Upper lobe of left lung (tissue), 6 donors: Measurements from ENCODE around the gene VDR. TPM values are rescaled to one million over a fixed set of nuclear protein-coding genes. Genes with fewer than 3 reads are reported as not detected.
"Not testable (repeated sequence)": the region's sequence is repeated elsewhere in the genome, so short reads cannot be mapped to it uniquely, and the experiment has no call there.

ENCODE experiments used
- ATAC-seq, 2 donors: fragments of 200-7000 bp; cut with Tn5 transposase; one replicate each; pipeline ENCODE4 v1.9.1; 2022; ENCODE audit warnings: mild to moderate bottlenecking in 2 of 2, moderate library complexity in 2 of 2; ENCODE audit not compliant: low FRiP score in 2 of 2
- DNase-seq, 2 donors: peaks; one replicate each; pipeline ENCODE4 v3.0.0-alpha.2; 2019 to 2020
- H3K27ac ChIP-seq, 4 donors: fragments of 200-600 bp; sonication (generic); one replicate each; pipeline ENCODE4 v1.5.1; 2016 to 2019
- H3K27me3 ChIP-seq, 4 donors: fragments of 200-600 bp; sonication (generic); one replicate each; pipeline ENCODE4 v1.5.1; 2017 to 2019
- H3K36me3 ChIP-seq, 4 donors: fragments of 200-600 bp; sonication (generic); one replicate each; pipeline ENCODE4 v1.5.1; 2016 to 2019
- H3K4me1 ChIP-seq, 4 donors: fragments of 200-600 bp; sonication (generic); one replicate each; pipeline ENCODE4 v1.5.1; 2018 to 2019
- H3K4me3 ChIP-seq, 4 donors: fragments of 200-600 bp; sonication (generic); one replicate each; pipeline ENCODE4 v1.5.1; 2017 to 2019; ENCODE audit warnings: mild to moderate bottlenecking in 2 of 4, moderate library complexity in 1 of 4
- H3K9me3 ChIP-seq, 4 donors: fragments of 200-600 bp; sonication (generic); one replicate each; pipeline ENCODE4 v1.5.1; 2018 to 2019
- EP300 ChIP-seq, 4 donors: sonication (generic); formaldehyde crosslinking; IDR thresholded peaks; one replicate each; pipeline ENCODE4 v1.5.1; 2017; ENCODE audit warnings: antibody characterized with exemption in 4 of 4, control low read depth in 2 of 4
- POLR2A ChIP-seq, 4 donors: fragments of 450-650 bp; IDR thresholded peaks; one replicate each; pipeline ENCODE4 v1.5.1; 2016 to 2017; ENCODE audit warnings: antibody characterized with exemption in 4 of 4, mild to moderate bottlenecking in 2 of 4
- POLR2AphosphoS5 ChIP-seq, 2 donors: sonication (generic); formaldehyde crosslinking; IDR thresholded peaks; one replicate each; pipeline ENCODE4 v1.5.1; 2017; ENCODE audit warnings: antibody characterized with exemption in 2 of 2
- WGBS, 2 donors: methylation state at CpG; one replicate each; pipeline ENCODE4 v1.1.5; 2017 to 2018; 5-methylcytosine and 5-hydroxymethylcytosine counted together
- total RNA-seq, 6 donors: library from RNA; depleted of rRNA in 4 of 6; stranded (reverse); fragments of >200 nt in 4 of 6; gene quantifications; one replicate each; pipeline versions ENCODE4 v1.1.0 to v1.2.1, GENCODE V29; 2016 to 2021
- TF ChIP-seq, protein P1 (sequence below), 6 experiments: fragments of 450-650 bp in 4 of 6; fragments of 200-600 bp in 2 of 6; sonication (generic) in 2 of 6; IDR thresholded peaks; one replicate each; pipeline ENCODE4 v1.5.1; 2016 to 2019; ENCODE audit warnings: antibody characterized with exemption in 6 of 6
- donor health status: DM: no; HTN: no; CAD: no; lungs with moderate emphysema.
- donor health status: DM: no; HTN: yes; CAD: no; lungs with severe emphysema.

The VDR gene
- total RNA-seq, 6 donors from 2014 or later = 23.0 to 41.1 (median 27.5) TPM

DNA sequence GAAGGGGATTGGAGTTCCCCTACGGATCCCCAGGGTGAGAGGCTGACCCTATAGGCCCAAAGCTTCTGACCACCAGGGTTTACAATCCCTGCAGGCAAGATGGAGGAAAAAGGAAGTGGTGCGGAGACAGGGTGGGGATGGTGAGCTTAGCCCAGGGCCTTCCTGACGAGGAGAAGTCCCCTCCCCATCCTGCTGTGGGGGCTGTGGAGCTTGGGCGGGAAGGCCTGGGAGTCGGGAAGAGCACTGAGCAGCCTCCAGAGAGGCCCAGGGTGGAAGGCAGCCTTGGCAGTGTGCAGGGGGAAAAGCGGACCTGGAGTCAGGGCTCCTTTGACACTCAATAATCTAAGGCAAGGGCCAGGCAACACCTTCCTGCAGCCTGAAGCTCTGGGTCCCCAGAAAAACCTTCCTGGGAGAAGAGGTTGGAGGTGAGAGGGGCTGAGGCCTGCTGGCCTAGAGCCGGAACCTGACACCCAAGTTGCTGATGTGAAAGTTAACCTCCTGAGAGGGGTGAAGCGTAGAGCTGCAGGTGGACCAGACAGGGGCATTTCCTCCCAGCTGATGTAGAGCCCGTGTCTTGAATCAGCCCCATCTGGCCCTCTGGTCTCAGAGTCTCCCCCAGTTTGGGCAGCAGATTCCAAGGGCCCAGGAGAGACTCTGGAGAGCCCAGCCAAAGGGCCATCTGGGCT is 91.1 kb downstream of the VDR start:
- Histone ChIP-seq H3K4me3 (peak overlapping the region; percentile 3 to 38 (median 32)), H3K9me3 (no peaks in the 10 kb centered on the region), H3K27ac (peak overlapping the region; percentile 86 to 99 (median 98)), H3K27me3 (no peaks in the 10 kb centered on the region), H3K36me3 (no peaks in the 10 kb centered on the region), H3K4me1 (peaks cover 95 to 99% (median 97%) of the 10 kb centered on the region in 4 donors)
- DNase-seq (peak in 1 of 2 donors; percentile 4), ATAC-seq (peak; percentile 0 to 8)
- TF ChIP-seq POLR2AphosphoS5 (IDR thresholded peaks at IDR 0.05) = peak in 1 of 2 donors; percentile 4
- TF ChIP-seq POLR2A (IDR thresholded peaks at IDR 0.05) = no peak
- WGBS, 2 donors = 30 to 38% methylated on average over 8 to 9 of the region's 9 CpGs

DNA sequence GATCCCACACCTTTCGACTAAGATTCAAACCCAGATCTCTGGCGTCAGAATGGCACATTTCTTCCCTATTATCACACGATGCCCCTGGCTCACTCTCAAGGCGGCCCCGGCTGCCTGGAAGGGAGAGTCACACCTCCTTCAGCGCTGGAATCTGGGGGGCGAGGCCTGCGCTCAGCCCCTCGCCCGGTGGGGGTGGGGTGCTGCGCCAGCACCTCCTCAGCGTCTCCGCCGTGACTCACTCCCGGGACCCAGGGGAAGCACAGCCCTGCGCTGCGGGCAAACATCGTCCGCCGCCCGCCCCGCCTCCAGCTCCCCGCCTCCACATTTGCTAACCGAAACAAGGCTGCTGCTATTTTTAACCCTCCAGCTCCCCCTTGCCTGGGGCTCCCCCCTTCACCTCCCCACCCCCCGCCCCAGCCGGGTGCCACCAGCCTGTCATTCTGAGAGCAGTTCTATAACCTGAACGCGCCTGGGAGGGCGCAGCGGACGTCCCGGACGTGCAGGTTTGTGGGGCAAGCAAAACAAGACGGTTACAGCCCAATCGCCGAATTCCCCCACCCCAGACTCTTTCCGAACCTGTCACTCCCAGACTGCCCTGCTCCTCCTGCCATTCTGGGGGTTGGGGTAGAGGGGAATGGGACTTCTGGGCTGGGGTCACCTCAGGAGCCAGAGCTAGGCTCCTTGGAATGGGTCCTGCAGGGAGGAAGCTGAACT is 91.8 kb downstream of the VDR start:
- H3K27me3 ChIP-seq = no peaks in the 10 kb centered on the region
- no peaks in the 10 kb centered on the region for H3K9me3 ChIP-seq
- H3K4me1 ChIP-seq = peaks cover 96 to 99% (median 97%) of the 10 kb centered on the region in 4 donors
- peak overlapping the region; percentile 86 to 99 (median 98) for H3K27ac ChIP-seq
- H3K36me3 ChIP-seq = no peaks in the 10 kb centered on the region
- TF ChIP-seq POLR2AphosphoS5 (IDR thresholded peaks at IDR 0.05) (peak; percentile 58 to 81), EP300 (IDR thresholded peaks at IDR 0.05) (peak in 2 of 4 donors; percentile 58 to 61), POLR2A (IDR thresholded peaks at IDR 0.05) (peak in 3 of 4 donors; percentile 10 to 61 (median 52))
- TF ChIP-seq, protein P1, sequence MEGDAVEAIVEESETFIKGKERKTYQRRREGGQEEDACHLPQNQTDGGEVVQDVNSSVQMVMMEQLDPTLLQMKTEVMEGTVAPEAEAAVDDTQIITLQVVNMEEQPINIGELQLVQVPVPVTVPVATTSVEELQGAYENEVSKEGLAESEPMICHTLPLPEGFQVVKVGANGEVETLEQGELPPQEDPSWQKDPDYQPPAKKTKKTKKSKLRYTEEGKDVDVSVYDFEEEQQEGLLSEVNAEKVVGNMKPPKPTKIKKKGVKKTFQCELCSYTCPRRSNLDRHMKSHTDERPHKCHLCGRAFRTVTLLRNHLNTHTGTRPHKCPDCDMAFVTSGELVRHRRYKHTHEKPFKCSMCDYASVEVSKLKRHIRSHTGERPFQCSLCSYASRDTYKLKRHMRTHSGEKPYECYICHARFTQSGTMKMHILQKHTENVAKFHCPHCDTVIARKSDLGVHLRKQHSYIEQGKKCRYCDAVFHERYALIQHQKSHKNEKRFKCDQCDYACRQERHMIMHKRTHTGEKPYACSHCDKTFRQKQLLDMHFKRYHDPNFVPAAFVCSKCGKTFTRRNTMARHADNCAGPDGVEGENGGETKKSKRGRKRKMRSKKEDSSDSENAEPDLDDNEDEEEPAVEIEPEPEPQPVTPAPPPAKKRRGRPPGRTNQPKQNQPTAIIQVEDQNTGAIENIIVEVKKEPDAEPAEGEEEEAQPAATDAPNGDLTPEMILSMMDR (IDR thresholded peaks at IDR 0.05) = peak in 2 of 6 experiments; percentile 4 to 26
- peak; percentile 88 for ATAC-seq
- WGBS, 2 donors = 1% methylated on average over 19 to 35 of the region's 37 CpGs
- H3K4me3 ChIP-seq = peak overlapping the region; percentile 3 to 38 (median 32)
- DNase-seq = peak; percentile 96

DNA sequence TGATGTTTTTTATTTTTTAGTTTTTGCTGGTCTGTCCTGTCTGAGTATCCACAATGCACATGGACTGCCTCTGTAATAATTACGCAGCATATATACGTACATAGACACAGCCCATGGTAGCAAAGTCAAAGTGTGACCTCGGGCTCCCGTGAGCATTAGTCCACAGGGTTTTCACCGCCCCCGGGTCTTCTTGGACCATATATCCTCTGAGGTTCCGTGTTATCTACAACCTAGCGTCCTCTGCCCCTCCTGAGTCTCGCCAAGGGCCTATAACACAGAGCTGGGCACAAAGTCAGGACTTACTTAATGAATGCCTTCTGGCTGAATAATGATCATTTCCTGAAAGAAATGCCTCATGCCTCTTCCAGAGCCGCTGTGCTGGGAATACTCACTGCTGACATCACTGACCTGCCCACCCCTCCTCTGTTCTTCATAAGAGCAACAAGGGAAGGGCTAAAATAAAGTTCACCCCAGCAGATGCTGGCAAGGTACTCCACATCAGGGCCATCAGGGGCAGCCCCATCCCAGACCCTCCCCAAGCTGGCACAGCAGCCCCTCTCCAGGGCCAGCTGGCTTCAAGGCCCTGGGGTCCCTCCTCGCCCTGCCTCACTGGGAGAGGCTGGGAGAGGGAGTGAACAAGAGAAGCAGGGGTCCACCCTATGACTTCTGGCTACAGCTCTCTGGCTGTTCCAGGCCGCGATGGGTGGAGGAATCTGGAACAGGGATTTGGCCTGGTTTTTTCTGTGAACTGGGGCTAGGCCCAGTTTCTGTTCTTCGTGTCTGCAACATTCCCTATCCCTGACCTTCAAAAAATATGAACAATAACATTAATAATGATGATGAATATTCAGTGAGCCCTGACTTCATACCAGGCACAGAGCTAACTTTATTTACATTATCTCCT is 93.0 kb downstream of the VDR start:
- Histone ChIP-seq H3K27ac (peak overlapping the region; percentile 86 to 99 (median 98)), H3K4me3 (peak overlapping the region in 1 of 4 donors; percentile 28), H3K36me3 (no peaks in the 10 kb centered on the region), H3K9me3 (no peaks in the 10 kb centered on the region), H3K27me3 (no peaks in the 10 kb centered on the region), H3K4me1 (peaks cover 96 to 99% (median 97%) of the 10 kb centered on the region in 4 donors)
- WGBS, 2 donors = 45 to 51% methylated on average over 14 of the region's 14 CpGs
- TF ChIP-seq EP300 (IDR thresholded peaks at IDR 0.05) = peak in 3 of 4 donors; percentile 23 to 72 (median 29)
- TF ChIP-seq POLR2A (IDR thresholded peaks at IDR 0.05) = no peak
- peak; percentile 44 to 80 for TF ChIP-seq POLR2AphosphoS5 (IDR thresholded peaks at IDR 0.05)
- ATAC-seq (peak in 1 of 2 donors; percentile 79), DNase-seq (peak; percentile 57 to 83)

DNA sequence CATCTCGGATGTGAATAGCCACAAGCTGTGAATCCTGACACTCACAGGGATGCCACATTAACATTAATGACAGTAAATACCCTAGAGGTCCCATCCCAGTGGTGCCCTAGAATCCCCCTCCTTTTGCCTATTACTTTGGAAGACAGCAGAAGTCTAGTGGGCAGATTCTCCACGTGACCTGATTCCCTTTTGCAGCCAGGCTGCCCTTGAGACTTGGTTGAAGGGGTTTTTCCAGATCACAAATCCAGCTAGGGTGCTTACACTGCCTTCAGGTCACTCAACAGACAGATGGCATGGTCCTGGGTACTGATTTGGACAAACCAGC is 93.8 kb downstream of the VDR start:
- TF ChIP-seq POLR2A (IDR thresholded peaks at IDR 0.05) = no peak
- TF ChIP-seq POLR2AphosphoS5 (IDR thresholded peaks at IDR 0.05) = no peak
- no peak for TF ChIP-seq EP300 (IDR thresholded peaks at IDR 0.05)
- TF ChIP-seq, protein P1 (IDR thresholded peaks at IDR 0.05) = no peak
- no peak for DNase-seq
- H3K27ac ChIP-seq = peak overlapping the region; percentile 86 to 99 (median 98)
- no peaks in the 10 kb centered on the region for H3K36me3 ChIP-seq
- H3K27me3 ChIP-seq = no peaks in the 10 kb centered on the region
- no peak overlapping the region for H3K4me3 ChIP-seq
- no peak for ATAC-seq
- no peaks in the 10 kb centered on the region for H3K9me3 ChIP-seq
- peaks cover 96 to 99% (median 98%) of the 10 kb centered on the region in 4 donors for H3K4me1 ChIP-seq
- WGBS, 2 donors = 25 to 45% methylated on average over 1 to 2 of the region's 2 CpGs

DNA sequence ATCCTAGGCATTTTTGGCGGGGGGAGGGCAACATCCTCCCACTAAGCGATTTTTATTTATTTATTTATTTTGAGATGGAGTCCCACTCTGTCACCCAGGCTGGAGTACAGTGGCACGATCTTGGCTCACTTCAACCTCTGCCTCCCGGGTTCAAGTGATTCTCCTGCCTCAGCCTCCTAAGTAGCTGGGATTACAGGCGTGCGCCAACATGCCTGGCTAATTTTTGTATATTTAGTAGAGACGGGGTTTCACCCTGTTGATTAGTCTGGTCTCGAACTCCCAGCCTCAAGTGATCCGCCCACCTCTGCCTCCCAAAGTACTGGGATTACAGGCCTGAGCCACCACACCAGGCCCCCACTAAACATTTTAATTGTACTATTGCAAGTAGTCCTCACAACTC is 95.3 kb downstream of the VDR start:
- Histone ChIP-seq H3K27ac (peak overlapping the region; percentile 86 to 99 (median 98)), H3K36me3 (peaks cover 0 to 11% (median 0%) of the 10 kb centered on the region in 4 donors), H3K4me1 (peaks cover 96 to 100% (median 98%) of the 10 kb centered on the region in 4 donors)
- not testable (repeated sequence) for H3K27me3 ChIP-seq, DNase-seq, ATAC-seq, H3K9me3 ChIP-seq, H3K4me3 ChIP-seq
- WGBS, 2 donors = 68 to 80% methylated on average over 9 of the region's 9 CpGs
